GM12878 (cell line): ENCODE data around the gene EPHA7.

ENCODE experiments used
- MXI1 ChIP-seq: fragments of 150-350 bp; IDR thresholded peaks from 2 replicates; pipeline ENCODE4 v1.6.1; 2011; ENCODE audit warnings: low read depth, mild to moderate bottlenecking, inconsistent platforms, low read length, improper control_type of control experiment
- RAD51 ChIP-seq: fragments of 450-650 bp; IDR thresholded peaks from 2 replicates; pipeline ENCODE4 v1.6.1; 2016; ENCODE audit warnings: moderate library complexity, mild to moderate bottlenecking, inconsistent platforms
- RCOR1 ChIP-seq: conservative IDR thresholded peaks from 2 replicates; pipeline ENCODE4 v1.6.1; 2012; ENCODE audit warnings: low read depth, low read length, improper control_type of control experiment
- SP1 ChIP-seq: IDR thresholded peaks from one replicate; pipeline ENCODE4 v1.6.1; 2011; ENCODE audit warnings: low read depth, low read length
- ZNF274 ChIP-seq: IDR thresholded peaks from one replicate; pipeline ENCODE4 v1.8.0; 2011; ENCODE audit not compliant: insufficient read length, insufficient read depth
- ZZZ3 ChIP-seq: IDR thresholded peaks from 2 replicates; pipeline ENCODE4 v1.6.1; 2011; ENCODE audit warnings: low read depth; ENCODE audit not compliant: control insufficient read depth, insufficient read length
- TF ChIP-seq, protein P1 (sequence below), 3 experiments: IDR thresholded peaks in 2 of 3; conservative IDR thresholded peaks in 1 of 3; 2 replicates each; pipeline ENCODE4 v1.5.1; 2011; ENCODE audit warnings: low read depth in 3 of 3, low read length in 3 of 3, mild to moderate bottlenecking in 3 of 3, control low read depth in 2 of 3, moderate library complexity in 2 of 3, inconsistent platforms in 1 of 3, mixed read lengths in 1 of 3; ENCODE audit not compliant: control insufficient read depth in 2 of 3, insufficient read depth in 1 of 3; ENCODE audit errors: extremely low read depth in 1 of 3

DNA sequence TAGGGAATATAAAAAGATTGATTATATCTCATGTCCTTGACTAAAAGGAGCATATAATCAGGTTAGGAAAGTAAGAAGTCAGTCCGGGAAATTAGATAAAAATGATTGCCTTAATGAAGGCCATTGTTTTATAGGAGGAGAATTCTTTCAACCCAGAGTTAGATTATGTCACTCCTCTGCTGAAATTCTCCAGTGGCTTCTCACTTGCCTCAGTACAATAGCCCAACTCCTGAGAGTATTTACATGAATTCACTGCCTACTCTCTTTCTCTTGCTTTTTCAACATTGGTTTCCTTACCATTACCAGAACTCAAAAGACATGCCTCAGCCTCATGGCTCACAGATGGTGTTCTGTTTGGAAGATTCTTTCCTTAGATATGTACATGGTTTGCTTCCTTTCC is 114.9 kb downstream of the EPHA7 start:
- TF ChIP-seq ZZZ3 (no peak), RAD51 (no peak), SP1 (no peak), RCOR1 (no peak), ZNF274 (no peak), MXI1 (no peak)
- TF ChIP-seq, protein P1, sequence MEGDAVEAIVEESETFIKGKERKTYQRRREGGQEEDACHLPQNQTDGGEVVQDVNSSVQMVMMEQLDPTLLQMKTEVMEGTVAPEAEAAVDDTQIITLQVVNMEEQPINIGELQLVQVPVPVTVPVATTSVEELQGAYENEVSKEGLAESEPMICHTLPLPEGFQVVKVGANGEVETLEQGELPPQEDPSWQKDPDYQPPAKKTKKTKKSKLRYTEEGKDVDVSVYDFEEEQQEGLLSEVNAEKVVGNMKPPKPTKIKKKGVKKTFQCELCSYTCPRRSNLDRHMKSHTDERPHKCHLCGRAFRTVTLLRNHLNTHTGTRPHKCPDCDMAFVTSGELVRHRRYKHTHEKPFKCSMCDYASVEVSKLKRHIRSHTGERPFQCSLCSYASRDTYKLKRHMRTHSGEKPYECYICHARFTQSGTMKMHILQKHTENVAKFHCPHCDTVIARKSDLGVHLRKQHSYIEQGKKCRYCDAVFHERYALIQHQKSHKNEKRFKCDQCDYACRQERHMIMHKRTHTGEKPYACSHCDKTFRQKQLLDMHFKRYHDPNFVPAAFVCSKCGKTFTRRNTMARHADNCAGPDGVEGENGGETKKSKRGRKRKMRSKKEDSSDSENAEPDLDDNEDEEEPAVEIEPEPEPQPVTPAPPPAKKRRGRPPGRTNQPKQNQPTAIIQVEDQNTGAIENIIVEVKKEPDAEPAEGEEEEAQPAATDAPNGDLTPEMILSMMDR (IDR thresholded peaks at IDR 0.05 in 2 of 3, conservative IDR thresholded peaks at IDR 0.05 in 1 of 3; ENCODE audit: control insufficient read depth in 2 of 3, extremely low read depth in 1 of 3, insufficient read depth in 1 of 3, low read depth in 3 of 3, low read length in 3 of 3), result no peak
